Renal cortex interstitium (tissue), 11 donors: ENCODE data around the gene ZNF616. TPM values are rescaled to one million over a fixed set of nuclear protein-coding genes. Genes with fewer than 3 reads are reported as not detected.
"Not testable (repeated sequence)": the region's sequence is repeated elsewhere in the genome, so short reads cannot be mapped to it uniquely, and the experiment has no call there.

Source experiments
- DNase-seq, 11 donors: peaks; one replicate each; pipeline ENCODE4 v3.0.0-alpha.2; 2013; ENCODE audit warnings: low read depth in 9 of 11, low spot score in 4 of 11; ENCODE audit errors: extremely low read depth in 1 of 11
- polyA plus RNA-seq, 3 donors: library from polyadenylated mRNA; unstranded; fragments of 120-200 nt; gene quantifications; one replicate each; pipeline ENCODE4 v1.2.1, GENCODE V29; 2013; ENCODE audit not compliant: insufficient read length in 3 of 3

ZNF616 gene
- polyA plus RNA-seq, 3 donors = 18.3 to 23.3 (median 20.4) TPM

DNA sequence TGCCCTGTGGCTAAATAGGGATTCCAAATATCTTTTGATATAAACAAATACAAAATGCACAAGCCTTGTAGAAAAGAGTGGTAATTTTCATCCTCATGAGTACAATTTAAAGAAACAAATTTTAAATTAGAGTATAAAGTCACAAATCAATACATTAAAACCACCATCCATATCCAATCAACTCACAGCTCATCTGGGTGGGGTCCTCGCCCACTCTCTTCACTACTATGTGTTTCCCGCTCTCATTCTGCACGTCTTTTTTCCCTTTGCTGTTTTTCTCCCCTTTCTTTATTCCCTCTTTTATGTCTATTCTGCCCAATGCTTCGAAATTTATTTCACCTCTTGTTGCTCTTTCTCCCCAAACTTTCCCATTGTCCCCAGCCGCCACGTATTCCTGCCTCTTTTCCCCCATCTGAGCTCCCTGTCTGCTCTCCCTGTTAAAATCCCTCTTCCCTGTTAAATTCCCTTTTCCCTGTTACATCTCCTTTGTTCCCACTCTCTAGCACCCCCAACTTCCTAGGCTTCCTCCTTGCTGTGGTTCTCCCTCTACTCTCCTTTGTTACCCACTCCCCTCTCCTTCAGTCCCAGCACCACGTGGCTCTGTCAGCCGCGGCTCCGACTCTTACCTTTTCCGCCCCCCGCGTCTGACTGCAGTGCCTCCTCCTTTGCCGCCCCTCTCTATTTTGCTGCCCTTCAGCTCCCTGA lies 1.3 kb downstream of the ZNF616 start:
- peak in 7 of 11 donors; percentile 37 to 46 (median 42) for DNase-seq

DNA sequence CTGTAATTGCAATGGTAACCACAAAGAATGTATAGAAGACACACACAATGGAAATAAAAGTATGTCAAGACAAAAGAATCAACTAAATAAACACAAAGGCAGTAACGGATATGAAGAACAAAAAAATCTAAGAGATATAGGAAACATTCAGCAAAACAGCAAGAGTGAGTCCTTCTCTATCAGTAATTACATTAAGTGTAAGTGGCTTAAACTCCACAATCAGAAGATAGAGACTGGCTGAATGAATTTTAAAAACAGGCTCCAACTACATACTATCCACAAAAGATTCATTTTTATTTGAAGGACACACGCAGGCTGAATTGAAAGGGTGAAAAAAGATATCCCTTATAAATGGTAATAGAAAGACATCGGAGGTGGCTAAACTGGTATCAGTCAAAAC lies 19.5 kb downstream of the ZNF616 start:
- no peak for DNase-seq

DNA sequence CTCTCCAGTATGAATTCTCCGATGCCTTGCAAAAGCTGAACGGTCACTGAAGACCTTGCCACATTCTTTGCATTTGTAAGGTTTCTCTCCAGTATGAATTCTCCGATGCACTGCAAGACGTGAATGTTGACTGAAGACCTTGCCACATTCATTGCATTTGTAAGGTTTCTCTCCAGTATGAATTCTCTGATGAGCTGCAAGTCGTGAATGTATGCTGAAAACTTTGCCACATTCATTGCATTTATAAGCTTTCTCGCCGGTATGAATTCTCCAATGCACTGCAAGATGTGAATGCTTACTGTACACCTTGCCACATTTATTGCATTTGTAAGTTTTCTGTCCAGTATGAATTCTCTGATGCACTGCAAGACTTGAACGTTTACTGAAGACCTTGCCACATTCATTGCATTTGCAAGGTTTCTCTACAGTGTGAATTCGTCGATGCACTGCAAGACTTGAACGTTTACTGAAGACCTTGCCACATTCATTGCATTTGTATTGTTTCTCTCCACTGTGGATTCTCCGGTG lies 24.1 kb downstream of the ZNF616 start:
- DNase-seq = no peak

DNA sequence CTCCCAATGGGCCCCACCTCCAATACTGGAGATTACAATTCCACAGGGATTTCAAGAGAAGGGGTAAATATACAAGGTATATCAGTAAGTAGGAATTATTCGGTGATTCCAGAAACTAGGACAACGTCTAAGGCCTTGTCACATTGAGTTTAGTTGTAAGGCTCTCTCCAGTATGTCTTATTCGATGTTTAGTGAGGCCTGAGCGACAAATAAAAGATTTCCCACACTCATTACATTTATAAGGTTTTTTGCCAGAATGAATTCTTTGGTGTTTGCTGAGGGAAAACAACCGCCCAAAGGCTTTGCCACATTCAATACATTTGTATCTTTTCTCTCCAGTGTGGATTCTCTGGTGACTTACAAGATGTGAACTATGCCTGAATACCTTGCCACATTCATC lies 25.0 kb downstream of the ZNF616 start:
- DNase-seq = no peak

DNA sequence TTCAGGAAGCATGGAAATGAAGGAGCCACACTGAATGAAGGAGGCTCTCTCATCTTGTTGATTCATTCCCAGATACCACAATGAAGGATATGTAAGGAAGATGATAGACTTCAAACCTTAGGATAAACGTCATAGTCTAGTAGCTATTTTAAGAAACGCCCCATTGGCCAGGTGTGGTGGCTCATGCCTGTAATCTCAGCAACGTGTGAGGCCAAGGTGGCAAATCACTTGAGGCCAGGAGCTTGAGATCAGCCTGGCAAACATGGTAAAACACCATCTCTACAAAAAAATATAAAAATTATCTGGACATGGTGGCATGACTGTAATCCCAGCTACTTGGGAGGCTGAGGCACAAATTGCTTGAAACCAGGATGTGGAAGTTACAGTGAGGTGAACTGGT lies 27.1 kb downstream of the ZNF616 start:
- no peak for DNase-seq

DNA sequence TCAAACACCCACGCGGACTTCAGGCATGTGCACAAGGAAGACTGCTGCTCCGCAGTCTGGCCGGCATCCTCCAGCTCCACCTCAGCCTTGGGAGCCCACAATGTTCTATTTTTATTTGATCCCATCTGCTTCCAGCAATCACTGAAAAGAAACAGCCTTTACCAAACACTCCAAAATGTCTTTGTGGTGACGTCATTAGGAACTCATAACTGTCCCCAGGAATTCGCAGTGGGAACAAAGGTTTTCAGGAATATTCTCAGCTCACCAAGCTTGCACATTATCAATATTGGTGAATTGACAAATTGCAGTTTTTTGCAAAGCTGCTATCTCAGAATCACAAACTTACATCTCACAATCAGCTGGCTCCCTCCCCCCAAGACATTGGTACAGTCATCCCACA lies 29.0 kb downstream of the ZNF616 start:
- no peak for DNase-seq

DNA sequence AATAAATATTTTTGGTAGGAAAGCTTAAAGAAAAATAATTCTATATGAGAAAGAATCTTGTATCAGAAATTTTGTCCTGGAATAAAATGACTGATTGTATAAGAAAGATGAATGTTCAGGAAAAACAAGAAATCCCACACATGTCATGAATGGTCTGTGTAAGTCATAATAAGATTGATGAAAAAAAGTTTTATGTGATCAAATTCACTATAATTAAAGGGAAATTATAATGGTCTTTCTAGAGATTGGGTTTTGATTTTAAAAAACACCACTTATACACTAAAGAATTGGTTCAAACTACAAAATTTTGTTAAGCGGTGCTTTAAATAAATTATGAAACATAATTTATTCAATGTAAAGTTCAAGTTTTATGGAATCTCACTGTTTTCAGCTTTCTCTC lies 37.0 kb downstream of the ZNF616 start:
- DNase-seq = no peak

DNA sequence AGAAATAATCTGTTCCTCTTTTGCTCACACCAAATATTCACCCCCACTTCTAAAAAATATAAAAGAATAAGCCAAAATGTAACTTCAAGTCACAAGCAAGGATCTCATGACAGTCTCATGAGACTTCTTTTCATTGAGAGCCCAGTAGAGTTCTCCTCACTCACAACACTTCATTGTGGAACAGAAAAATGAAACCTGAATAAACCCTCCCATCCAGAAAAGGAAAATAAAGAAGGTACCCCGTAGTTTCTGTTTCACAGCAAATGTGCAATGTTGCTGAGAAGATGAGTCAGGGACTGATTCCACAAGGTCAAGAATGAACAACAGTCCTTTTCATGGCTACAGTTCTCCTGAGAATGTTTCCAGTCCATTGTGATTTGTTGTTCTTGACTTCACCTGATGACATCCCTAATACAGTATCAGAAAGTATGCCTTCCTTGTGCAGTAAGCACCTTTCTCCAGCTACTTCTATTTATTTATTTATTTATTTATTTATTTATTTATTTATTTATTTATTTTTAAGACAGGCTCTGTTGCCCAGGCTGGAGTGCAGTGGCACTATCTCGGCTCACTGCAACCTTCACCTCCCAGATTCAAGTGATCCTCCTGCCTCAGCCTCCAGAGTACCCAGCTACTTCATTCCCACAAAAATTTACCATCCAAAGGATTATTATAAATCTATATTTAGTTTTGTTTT lies 37.7 kb downstream of the ZNF616 start:
- DNase-seq = no peak

DNA sequence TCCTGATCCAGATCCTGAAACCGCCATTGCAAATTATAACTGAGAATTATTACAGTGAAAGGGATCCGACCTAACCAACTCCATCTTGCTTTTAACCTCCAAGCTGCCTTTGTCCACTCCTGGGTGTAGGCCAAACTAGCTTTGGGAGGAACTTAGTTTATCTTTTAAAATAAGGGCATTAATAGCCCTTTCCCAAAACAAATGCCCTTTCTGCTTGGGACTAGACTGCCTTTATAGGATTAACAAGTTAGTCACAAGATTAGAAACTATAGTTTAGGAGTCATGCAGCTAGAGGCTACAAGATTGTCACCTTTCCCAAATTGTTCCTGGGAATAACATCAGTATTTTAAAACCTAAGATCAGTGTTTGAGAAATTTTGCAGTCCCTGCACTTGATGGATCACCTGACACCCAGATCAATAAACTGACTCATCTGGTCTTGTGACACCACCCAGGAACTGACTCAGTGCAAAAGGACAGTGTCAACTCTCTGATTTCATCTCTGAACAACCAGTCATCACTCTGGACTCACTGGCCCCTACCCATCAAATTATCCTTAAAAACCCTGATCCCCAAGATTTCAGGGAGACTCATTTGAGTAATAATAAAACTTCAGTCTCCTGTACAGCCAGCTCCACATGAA lies 40.1 kb downstream of the ZNF616 start:
- DNase-seq = no peak

DNA sequence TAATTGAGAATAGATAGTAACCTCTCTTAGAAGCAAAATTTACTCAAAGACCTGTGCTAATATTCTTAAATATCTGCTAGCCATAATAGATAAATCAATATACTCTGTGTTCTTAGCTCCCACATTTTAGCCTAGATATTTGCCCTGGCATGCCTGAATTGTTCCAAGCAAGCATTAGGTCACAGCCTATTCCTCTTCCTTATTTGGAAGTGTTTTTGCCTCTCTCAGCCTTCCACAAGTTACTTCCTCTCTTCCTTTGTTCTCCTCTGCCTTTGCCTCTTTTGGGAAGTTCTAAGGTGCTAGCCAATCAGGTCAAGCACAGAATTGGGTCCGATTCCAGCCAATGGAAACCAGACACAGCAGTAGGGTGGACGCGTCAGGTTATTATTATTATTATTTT lies 43.3 kb downstream of the ZNF616 start:
- not testable (repeated sequence) for DNase-seq

DNA sequence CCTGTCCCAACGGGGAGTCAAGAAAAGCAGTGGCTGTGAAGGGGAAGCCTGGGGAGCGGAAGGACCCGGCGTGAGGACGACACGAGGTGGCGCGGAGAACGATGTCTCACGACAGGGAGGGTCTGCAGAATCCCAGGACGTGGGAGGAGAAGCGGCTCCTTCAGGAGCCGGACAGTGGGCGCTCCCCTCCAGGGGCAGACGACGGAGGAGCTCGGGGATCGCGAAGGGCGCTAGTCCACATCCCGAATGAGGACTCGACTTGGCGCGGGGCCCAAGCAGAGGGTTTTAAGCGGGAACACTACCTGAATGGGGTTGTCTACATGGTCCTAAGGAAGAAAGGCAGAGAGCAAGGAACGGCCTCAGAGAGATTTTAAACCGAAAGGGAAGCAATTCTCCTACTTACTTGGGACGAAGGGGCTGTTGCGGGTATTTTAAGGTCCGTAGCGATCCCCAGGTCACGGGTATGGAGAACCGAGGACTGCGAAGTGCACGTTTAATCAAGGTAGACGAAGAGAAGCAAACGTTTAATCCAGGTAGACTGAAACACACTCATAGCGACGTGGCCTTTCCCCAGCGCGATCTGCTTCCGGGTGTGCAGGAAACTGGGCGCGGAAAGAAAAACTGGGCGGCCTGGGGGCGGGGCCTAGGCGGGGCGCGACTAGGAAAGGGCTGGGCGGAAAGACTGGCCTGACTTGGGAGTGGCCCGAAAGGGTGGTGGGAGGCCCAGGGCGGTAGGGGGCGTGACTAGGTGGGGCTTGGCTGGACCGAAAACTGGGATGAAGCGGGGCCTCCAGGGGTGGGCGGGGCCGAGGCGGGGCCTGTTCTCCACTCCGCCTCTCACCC lies 44.3 kb downstream of the ZNF616 start, which contains the start of gene ZNF841:
Gene ZNF841, minus strand, starts transcription at position 594 of the 843 bp plus-strand sequence. CDS start 10,964 bp downstream, outside the sequence.
- DNase-seq = peak; percentile 59 to 90 (median 82)

DNA sequence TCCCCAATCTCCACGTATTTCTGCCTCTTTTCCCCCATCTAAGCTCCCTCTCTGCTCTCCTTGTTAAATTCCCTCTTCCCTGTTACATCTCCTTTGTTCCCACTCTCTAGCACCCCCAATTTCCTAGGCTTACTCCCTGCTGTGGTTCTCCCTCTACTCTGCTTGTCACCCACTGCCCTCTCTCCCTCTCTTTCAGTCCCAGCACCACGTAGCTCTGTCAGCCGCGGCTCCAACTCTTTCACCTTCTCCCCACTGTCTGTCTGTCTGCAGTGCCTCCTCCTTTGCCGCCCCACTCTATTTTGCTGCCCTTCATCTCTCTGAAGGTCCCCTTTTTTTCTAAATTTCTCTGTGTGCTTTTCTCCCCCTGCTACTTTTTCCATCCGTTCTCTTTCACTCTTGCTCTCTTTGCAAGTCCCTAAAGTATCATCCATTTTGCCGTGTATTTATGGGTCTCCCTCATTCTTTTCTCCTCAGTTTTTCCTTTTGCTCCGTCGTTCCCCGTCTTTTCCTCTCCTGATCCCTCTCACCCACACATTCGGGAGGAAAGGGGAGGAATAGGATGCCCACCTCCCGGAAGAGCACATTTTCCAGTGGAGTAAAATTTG lies 45.1 kb downstream of the ZNF616 start:
- DNase-seq = peak in 4 of 11 donors; percentile 2 to 6 (median 4)

DNA sequence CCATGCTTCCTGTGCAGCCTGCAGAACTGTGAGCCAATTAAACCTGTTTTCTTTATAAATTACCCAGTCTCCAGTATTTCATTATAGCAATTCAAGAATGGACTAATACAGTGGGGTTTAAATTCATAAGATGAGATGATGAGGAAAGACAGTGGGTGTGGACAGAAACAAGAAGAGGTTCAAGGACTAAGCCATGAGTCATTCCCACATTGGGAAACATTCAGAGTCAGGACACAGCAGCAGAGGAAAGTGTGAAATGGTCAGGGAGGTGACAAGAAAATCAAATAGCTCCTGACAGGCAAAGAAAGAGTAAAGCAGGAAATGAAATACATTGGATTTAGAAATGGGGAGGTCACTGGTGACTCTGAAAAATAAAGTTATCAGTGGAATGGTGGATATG lies 53.3 kb downstream of the ZNF616 start:
- no peak for DNase-seq

DNA sequence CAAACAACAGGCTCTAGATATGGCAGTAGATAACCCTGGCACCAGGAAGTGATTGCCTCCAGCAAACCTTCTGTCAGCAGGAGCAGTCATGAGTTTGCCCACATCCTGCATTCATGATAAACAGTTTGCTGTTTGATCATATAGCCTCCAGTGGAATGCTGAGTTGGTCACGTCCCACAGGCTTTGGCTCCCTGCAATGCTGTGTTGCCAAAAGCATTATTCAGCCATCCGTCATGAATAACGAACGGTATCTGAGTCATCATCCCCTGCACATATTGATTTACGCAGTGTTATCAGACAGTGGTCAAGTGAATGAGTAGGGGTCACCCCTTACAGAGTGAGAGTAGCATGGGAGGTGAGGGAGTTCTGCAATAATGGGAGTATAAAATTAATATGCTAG lies 69.2 kb downstream of the ZNF616 start:
- DNase-seq = no peak

DNA sequence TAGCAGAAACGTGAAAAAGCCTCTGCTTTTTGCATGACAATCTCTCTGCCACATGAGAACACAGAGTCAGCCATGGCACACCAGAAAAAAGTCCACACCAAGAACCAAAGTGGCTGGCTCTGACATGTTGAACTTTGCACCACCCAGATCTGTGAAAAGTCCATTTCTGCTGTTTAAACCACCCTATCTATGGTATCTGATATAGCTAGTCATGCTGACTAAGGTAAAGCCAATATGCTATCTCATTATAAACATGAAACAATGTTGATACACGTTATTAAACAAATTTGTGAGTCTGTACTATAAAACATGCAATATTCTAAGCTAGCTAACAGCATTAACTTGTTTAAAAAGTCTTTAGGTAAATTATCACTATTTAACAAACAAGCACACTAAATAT lies 70.1 kb downstream of the ZNF616 start:
- no peak for DNase-seq

DNA sequence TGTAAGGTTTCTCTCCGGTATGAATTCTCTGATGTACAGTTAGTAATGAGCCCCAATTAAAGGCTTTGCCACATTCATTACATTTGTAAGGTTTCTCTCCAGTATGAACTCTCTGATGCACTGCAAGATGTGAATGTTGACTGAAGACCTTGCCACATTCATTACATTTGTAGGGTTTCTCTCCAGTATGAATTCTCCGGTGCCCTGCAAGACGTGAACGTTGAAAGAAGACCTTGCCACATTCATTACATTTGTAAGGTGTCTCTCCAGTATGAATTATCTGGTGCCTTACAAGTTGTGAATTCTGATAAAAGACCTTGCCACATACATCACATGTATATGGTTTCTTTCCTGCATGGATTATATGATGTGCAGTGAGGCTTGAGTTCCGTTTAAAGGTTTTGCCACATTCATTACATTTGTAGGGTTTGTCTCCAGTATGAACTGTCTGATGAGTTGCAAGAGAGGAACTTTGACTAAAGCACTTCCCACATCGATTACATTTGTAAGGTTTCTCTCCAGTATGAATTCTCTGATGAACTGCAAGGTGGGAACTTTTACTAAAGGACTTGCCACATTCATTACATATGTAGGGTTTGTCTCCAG lies 73.4 kb downstream of the ZNF616 start:
- no peak for DNase-seq

DNA sequence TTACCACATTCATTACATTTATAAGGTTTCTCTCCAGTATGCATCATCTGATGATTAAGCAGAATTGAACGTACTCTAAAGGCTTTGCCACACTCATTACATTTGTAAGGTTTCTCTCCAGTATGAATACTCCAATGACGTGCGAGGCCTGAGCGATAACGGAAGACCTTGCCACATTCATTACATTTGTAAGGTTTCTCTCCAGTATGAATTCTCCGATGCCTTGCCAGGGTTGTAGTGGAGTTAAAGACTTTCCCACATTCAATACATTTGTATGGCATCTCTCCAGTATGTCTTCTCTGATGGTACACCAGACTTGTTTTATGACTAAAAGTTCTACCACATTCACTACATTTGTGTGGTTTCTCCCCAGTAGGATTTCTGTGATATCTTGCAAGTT lies 74.3 kb downstream of the ZNF616 start:
- DNase-seq = no peak
